Measurements from ENCODE around the gene ELOVL2. TPM values are rescaled to one million over a fixed set of nuclear protein-coding genes. Genes with fewer than 3 reads are reported as not detected.
"Not testable (repeated sequence)": the region's sequence is repeated elsewhere in the genome, so short reads cannot be mapped to it uniquely, and the experiment has no call there.

The ELOVL2 gene
- total RNA-seq, 1 donor from 2014 or later = 0.31 TPM

DNA sequence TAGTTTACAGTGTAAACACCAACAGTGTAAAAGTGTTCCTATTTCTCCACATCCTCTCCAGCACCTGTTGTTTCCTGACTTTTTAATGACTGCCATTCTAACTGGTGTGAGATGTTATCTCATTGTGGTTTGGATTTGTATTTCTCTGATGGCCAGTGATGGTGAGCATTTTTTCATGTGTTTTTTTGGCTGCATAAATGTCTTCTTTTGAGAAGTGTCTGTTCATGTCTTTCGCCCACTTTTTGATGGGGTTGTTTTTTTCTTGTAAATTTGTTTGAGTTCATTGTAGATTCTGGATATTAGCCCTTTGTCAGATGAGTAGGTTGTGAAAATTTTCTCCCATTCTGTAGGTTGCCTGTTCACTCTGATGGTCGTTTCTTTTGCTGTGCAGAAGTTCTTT lies 59.1 kb downstream of the ELOVL2 start:
- not testable (repeated sequence) for DNase-seq (ENCODE audit: low spot score)

GRCh38 chr6:10981409-10981808 lies 62.7 kb downstream of the ELOVL2 start:
- DNase-seq (ENCODE audit: low spot score) = no peak

DNA sequence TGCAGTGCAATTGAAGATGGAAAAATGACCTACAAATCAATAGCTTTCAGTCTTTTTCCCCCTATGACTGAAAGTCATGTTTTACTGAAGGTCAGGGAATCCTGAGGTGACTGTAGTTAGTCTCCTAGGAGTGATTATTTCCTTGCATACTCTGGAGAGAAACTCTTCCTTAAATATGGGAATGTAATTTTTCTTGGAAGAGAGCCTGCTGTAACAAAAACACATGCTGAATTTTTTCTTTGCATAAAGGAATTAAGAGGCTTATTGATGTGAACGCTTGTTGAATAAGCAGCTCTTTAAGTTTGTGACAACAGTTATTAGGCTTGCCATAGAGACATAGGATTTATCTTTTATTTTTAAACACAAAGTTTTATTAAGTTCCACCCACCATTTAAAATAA lies 64.5 kb downstream of the ELOVL2 start:
- no peak for DNase-seq (ENCODE audit: low spot score)

GRCh38 chr6:10977231-10977968 lies 66.7 kb downstream of the ELOVL2 start:
- no peak for DNase-seq (ENCODE audit: low spot score)

DNA sequence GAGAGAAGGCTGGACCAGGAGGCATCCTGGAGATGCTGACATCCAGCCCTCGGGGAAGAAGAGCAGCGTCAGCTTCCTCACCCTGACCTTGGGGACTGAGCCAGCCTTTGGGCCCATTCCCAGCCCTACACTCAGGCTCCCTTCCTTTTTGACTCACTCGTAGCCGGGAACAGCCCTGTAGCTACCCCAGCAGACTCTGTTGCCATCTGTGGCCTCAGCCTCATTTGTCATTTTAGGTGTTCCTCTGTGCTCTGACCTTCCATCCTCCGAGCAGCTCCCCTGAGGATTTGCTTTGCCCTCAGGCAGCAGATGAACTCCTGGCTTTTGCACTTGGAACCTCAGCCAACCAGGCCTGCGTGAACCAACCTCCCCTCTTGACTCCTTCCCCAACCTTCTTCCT lies 67.5 kb downstream of the ELOVL2 start:
- no peak for DNase-seq (ENCODE audit: low spot score)

DNA sequence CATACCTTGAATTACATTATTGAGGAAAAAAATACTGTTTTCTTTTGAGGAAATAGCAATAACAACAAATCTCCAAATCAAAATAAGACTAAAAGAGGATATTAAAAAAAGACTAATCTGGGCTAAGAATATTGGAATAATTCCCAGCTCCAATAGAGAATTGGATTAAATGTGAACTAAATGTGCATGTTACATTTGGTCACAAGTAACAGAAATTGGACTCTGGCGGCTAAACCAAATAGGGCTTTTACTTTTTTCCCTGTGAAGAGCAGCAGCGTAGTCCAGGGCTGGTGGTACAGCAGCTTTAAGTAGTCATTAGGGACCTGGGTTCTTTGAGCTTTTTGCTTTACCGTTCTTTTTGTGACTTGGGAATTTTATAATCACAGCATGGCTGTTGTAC lies 71.9 kb downstream of the ELOVL2 start:
- DNase-seq (ENCODE audit: low spot score) = no peak

DNA sequence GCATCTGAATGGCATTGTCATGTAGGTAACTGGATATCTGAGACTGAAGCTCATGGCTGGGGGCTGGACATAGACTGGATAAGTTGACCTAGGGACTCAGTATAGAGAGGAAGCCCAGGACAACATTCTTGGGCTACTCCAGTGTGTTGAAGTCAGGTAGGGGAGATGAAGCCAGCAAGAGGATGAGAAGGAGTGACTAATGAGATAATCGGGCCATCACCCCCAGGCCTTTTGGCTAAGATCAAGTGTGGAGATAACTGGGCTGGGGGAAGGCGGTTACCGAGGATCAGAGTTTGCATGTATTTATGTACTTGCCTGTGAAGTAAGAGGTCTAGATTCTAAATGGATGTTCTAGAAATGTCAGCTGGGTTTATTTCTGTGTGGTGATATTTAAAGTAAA lies 73.4 kb downstream of the ELOVL2 start:
- no peak for DNase-seq (ENCODE audit: low spot score)

DNA sequence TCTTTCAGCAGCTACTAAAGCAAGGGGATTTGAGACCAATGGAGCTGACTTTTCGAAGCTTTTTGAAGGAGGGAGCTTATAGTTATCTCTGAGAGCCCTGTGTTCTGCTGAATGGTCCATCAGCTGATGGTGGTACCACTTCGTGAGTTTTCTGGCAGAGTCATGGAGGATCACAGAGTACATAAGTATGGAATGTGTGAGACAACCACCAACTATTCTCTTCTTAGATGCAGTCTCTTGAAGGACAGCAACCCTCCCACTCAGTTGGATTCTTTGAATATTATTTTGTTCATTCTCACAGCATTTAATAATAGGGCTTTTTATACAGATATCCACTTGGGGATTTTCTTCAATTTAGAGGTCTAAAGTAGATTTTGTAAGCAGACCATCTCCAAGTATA lies 75.3 kb downstream of the ELOVL2 start:
- DNase-seq (ENCODE audit: low spot score) = no peak

DNA sequence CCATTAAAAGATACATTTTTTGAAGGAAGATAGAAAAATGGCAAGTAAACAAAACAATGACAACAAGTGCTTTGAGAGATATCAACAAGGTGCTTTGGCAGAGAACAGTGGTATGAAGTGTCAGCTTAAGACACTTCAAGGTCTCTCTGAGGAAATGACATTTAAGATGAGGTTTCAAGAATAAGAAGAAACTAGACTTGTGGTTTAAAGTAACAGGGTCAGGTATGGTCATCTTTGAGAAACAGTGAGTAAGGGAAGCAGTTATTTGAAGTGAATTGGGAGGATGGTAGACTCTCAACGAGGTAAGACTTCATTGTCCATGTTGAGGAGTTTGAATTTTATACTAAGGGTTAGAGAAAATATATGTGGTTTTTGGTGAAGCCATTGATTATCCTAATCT lies 79.4 kb downstream of the ELOVL2 start:
- no peak for DNase-seq (ENCODE audit: low spot score)

DNA sequence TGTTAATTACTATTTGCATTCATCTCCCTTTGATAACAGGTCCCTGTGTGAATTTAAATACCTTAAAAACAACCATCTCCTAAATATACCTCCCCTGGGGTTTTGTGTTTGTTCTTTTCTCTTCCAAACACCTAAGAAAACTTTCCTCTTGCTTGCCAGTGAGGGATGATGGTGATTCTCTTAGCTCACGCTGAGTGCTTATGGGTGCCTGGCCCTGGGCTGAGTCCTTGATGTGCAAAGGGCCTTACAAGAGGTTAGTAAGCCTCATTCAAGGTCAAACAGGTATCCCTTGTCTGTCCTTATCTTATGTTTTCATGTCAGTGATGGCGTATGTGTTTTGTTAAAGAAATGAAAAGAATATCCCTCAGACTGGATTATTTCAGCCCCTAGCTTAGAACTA lies 81.0 kb downstream of the ELOVL2 start:
- no peak for DNase-seq (ENCODE audit: low spot score)

GRCh38 chr6:10962673-10963072 lies 81.4 kb downstream of the ELOVL2 start:
- no peak for DNase-seq (ENCODE audit: low spot score)

DNA sequence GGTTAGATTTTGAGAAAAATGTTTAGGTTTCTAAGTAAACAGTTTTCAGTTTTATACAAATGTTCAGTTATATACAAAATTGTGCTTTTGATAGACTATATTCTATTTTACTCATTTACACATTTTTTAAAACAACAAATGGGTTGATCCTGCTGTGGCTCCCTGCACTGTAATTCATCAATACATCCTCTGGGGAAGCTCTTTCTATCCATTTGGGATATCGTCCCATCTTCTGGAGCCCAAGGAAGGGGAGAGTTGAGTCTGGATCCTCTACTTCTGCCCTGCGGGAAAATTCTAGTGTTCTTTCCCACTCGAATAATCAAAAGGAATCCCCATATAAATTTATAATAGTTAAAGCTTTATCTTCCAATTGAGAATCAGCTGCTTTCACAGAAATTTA lies 82.3 kb downstream of the ELOVL2 start:
- DNase-seq (ENCODE audit: low spot score) = no peak

GRCh38 chr6:10960171-10960570 lies 83.9 kb downstream of the ELOVL2 start:
- no peak for DNase-seq (ENCODE audit: low spot score)

DNA sequence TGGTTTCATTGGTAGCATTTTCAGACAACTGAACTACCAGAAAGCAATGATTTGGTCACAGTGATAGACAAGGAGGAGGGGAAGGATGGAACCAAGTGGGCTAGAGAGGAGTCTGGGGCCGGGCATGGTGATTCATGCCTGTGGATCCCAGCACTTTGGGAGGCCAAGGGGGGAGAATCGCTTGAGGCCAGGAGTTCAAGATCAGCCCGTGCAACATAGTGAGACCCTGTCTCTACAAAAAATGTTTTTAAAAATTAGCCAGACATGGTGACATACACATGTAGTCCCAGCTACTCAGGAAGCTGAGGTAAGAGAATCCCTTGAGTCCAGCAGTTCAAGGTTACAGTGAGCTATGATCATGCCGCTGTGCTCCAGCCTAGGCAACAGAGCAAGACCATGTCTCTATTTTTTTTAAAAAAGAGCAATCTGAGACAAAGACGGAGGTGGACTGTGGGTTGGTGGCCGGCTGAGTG lies 86.7 kb downstream of the ELOVL2 start:
- no peak for DNase-seq (ENCODE audit: low spot score)

DNA sequence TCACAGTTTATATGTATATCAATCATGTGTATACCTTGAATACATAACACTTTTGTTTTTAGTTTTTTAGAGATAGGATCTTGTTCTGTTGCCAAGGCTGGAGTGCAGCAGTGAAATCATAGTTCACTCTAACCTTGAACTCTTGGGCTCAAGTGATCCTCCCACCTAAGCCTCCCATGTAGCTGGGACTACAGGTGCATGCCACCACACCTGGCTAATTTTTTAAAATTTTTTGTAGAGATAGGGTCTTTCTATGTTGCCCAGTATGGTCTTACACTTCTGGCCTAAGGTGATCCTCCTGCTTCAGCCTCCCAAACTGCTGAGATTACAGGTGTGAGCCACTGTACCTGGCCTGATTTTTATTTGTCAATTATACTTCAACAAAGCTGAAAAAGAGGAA lies 87.3 kb downstream of the ELOVL2 start:
- DNase-seq (ENCODE audit: low spot score) = no peak

- peak; percentile 51 for DNase-seq (ENCODE audit: low spot score)
Observed at GRCh38 chr6:10954590-10955010, 89.5 kb downstream of the ELOVL2 start.

- no peak for DNase-seq (ENCODE audit: low spot score)
Observed at GRCh38 chr6:10951675-10952282, 92.3 kb downstream of the ELOVL2 start.

DNA sequence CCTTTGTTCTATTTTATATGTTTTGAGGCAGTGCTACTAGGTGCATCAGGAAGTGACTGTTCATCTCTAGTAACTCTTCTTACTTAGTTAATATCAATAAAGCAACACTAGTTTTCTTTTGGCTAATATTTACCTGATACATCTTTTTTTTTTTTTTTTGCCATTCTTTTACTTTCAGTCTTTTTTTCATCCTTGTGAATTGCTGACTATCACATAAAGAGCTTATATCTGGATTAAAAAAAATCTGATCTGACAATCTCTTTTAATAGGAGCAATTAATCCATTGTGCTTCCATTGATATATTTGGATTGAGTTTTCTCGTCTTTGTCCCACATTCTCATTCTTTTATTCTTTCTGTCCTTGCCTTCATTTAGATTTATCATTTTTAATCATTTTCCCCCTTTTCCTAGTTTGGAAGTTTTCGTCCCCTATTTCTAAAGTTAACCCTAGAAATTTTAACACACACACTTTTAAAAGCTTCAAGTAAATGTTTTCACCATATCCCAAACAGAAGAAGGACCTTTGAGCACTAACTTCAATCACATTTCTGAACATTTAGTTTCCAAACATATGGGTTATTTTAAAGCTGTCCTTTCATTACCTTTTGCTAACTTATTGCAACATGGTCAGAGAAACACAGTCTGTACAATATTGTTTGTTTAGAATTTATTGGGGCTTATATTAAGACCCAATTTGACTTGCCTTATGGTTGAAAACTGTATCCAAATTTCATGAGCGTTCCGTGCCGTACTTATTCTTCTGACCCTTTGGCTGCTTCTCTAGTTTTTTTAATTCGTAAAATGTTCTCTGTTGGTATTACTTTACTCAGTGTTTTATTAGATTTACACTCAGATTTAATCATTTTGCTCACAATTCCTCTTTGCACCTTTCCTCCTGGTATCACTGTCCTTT lies 94.3 kb downstream of the ELOVL2 start:
- no peak for DNase-seq (ENCODE audit: low spot score)

DNA sequence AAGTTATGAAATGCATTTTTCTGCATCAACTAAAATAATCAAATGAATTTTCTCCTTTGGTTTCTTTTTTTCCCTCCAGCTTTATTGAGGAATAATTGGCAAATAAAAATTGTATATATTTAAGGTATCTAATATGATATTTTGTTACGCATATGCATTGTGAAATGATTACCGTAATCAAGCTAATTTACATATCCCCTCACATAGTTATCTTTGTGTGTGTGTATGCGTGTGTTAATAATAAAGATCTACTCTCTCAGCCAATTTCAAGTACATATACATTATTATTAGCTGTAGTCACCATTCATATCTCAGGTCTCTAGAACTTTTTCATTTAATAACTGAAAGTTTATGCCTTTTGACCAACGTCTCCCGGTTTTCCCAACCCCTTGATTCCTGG lies 96.1 kb downstream of the ELOVL2 start:
- no peak for DNase-seq (ENCODE audit: low spot score)

DNA sequence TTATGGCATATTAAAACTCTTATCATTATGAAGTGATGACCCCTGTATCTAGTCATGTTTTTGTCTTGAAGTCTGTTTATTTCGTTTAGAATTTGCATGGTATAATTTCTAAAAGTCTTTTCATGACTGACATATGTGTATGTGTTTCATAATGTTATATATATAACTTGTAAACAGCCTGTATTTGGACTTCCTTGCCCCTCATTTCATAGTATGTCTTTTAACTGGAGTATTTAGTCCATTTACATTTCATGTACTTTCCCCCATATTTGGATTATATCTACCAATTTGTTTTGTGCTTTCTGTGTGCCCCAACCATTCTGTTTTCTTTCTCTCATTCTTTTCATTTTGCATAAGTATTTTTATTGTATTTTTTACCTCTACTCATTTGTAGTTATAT lies 98.3 kb downstream of the ELOVL2 start:
- DNase-seq (ENCODE audit: low spot score) = no peak

DNA sequence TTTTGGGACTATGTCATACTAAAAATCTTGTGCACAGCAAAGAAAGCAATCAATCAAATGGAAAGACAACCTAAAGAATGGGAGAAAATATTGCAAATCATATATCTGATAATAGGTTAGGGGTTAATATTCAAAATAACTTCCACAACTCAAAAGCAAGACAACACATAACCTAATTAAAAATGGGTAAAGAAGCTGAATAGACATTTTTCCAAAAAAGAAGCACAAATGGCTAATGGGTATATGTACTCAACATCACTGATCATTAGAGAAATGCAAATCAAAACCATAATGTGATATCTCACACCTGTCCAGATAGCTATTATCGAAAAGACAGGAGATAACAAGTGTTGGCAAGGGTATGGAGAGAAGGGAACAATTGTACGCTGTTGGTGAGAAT lies 104.3 kb downstream of the ELOVL2 start:
- DNase-seq (ENCODE audit: low spot score) = no peak

- no peak for DNase-seq (ENCODE audit: low spot score)
Observed at GRCh38 chr6:10933126-10933525, 111.0 kb downstream of the ELOVL2 start.
